Superior temporal gyrus (tissue), 1 donor: ENCODE results near the gene SLC38A8.

Experiments used
- DNase-seq: peaks from one replicate; pipeline ENCODE4 v3.0.0-alpha.2; 2016; ENCODE audit errors: extremely low spot score

SLC38A8 gene

DNA sequence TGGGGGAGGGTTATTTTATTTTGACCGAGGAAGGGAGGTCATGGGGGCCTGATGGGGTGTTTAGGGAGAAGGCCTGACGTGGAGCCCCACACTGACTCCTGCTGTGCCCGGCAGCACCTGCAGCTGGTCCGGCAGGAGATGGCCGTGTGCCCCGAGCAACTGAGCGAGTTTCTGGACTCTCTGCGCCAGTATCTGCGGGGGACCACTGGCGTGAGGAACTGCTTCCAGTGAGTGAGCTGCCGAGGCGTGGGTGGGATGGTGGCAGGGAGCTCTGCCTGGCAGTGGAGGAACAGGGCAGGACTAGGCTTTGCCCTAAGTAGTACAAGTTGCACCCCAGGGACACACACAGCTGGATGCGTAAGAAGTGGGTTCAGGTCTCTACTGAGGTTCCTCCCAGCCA lies 44.5 kb downstream of the SLC38A8 start:
- no peak for DNase-seq

DNA sequence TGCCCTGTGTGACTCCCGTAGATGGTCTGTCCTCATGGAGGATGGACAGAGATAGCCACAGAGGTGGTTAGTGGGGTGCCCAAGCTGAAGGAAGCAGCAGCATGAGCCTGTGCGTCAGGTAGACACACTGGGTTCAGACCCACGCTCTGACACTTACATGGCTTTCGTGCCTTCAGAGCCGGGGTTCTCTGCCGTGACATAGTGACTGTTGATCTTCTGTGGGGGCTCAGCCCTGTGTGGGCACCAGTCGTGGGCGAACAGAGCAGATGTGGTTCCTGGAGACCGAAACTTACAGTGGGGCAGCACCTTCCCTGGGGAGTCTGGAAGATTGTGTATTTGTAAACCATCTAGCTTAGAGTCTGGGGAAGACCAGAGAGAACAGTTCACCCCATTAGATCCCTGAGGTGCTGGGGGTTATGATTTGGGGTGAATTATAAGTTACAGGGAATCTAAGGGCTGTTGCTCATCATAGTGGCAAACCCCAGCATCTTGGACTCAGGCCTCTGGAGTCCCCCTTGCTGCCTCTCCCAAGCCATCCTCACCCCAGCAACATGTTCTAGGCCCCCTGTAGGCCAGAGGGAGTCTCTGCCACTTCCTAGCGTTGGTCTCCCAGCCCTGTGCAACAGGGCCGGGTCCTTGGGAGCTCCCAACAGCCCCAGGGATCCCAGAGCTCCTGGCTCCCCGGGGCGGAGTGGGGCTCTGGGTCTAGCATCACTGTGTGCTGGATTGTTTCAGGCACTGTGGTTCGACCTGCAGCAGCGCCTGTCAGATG lies 45.9 kb downstream of the SLC38A8 start:
- DNase-seq: no peak

DNA sequence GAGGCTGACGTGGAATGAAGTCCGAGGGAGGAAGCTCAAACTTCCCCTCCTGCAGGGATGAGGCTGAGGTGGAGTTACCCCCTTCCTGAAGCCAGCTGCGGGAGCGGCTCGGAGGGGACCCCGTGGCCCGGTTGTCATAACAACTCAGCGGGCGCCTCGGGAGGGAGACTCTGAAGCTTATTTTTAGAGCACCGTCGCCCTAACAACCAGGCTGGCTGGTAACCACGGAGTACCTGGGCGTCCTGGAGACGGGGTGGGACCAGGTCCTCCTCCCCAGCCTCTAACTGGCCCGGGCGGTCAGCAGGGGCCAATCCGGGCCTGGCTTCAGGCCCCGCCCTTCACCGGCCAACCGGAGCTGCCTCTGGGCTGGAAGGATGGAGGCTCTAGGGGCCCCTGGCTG lies 46.8 kb downstream of the SLC38A8 start:
- DNase-seq: no peak

GRCh38 chr16:83994703-83995102 lies 47.9 kb downstream of the SLC38A8 start:
- DNase-seq: no peak

- DNase-seq: no peak
Measured at GRCh38 chr16:83994087-83994486, 48.5 kb downstream of the SLC38A8 start.

DNA sequence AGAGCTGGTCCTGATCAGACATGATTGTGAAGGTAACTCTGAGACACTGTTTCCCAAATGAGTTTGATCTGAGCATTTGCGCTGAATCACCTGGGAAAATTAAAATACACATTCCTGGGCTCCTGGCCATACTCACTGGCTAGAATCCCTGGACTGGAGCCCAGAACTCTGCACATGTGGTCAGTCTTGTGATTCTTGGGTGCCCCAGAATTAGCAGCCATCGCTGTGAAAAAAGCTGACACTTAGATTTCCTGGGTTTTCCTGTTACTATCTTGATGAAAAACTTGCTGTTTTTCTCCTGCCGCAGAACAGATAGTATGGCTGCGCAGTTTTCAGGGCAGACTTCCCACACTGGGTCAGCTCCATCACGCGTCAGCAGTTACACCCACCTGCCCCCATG lies 50.0 kb downstream of the SLC38A8 start:
- peak; percentile 69 for DNase-seq

DNA sequence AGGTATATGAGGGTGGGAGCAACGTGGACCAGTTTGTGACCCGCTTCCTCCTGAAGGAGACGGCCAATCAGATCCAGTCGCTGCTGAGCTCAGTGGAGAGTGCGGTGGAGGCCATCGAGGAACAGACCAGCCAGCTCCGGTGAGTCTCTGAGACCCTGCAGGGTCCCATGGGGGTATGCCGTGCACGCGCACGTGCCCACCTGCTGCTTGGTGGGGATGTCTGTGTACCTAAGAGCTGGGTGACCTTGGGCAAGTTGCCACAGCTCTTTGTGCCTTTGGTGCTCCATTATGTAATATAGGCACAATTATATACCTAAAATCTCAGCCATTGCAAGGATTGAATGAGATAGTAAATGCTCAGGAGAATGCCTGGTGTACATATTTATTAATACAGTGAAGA lies 52.1 kb downstream of the SLC38A8 start:
- no peak for DNase-seq

GRCh38 chr16:83989300-83989699 lies 53.3 kb downstream of the SLC38A8 start:
- no peak for DNase-seq

DNA sequence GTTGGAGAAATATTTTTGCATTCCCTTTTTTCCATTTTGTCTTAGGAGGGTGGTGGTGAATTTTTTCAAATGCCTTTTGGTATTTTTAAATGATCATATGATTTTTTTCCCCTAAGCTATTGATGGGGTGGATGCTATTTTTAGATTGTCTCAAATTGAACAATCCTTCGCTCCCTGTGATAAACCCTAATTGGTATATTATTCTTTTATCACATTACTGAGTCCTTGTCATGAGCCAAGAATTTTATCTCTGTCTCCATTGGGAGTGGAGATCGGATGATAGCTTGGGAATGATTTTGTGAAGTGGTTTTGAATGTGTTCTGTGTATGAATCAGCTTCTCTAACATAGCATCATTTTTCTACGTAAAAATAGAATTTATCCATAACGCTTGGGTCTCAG lies 59.1 kb downstream of the SLC38A8 start:
- no peak for DNase-seq

GRCh38 chr16:83981799-83982198 lies 60.8 kb downstream of the SLC38A8 start:
- no peak for DNase-seq

DNA sequence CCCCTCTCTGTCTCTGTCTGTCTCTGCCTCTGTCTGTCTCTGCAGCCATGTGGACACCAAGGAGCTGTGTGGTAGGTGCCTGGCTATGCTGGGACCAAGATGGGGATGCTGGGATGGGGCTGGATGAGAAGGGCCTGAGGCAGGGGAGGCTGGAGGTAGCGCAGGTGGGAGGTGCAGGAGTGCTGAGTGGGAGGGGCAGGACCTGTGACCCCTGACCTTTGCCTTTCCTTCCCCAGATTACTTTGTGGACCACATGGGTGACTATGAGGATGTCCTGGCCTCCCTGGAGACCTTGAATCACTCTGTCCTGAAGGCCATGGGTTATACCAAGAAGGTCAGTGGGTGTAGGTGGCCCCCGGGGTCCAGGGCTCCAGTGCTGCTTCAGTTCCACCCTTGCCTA lies 61.8 kb downstream of the SLC38A8 start:
- DNase-seq: no peak

- no peak for DNase-seq
Measured at GRCh38 chr16:83979441-83979840, 63.2 kb downstream of the SLC38A8 start.

GRCh38 chr16:83978401-83978904 lies 64.1 kb downstream of the SLC38A8 start:
- no peak for DNase-seq

- DNase-seq: no peak
Measured at GRCh38 chr16:83977056-83977815, 65.4 kb downstream of the SLC38A8 start.

DNA sequence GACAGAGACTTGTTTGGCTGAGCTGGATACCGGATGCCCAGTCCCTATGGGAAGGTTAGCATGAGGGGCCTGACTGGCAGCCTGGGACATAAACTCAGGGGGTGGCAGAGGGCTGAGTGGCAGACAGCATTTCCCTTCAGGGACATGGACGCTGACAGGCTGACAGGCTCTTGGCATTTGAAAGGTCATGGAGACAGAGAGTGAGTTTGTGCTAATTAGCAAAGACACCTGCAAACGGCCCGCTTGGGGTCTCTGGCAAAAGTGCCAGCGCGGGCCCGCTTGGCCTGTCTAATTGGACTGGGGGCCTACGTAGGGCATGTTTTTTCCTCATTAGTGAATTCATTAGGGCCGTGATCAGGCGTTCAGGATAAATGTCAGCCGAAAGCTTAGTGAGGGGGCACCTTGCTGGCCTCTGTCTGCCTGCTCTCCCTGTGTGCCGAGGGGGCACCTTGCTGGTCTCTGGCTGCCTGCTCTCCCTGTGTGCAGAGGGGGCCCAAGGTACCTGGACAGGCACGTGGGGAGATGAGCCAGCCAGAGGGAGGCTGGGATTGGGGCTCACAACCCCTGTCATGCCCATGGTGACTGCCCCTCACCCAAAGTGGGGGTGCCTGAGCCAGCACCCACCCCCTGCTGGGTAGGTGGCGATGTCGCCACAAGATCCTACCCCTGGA lies 66.9 kb downstream of the SLC38A8 start:
- DNase-seq: no peak

GRCh38 chr16:83974475-83974874 lies 68.1 kb downstream of the SLC38A8 start:
- DNase-seq: no peak

GRCh38 chr16:83973581-83974385 lies 68.8 kb downstream of the SLC38A8 start:
- DNase-seq: no peak

DNA sequence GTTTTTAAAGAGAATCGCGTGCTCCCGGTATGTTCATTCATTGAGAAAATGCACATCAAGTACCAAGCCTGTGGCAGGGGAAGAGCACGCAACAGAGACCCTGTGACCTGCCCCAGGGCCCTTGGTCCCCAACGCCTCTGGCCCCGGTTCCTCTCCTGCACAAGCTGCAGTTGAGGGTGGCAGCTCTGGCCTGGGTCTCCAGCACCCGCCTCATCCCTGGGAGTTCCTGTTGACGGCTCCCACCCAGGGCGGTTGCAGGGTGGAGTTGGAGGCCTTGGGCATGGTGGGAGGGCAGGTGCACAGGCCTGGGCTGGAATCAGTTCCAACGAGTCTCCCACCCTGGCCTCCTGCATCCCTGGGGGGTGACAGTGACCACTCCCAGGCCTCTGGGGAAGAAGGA lies 69.5 kb downstream of the SLC38A8 start:
- DNase-seq: no peak

GRCh38 chr16:83972256-83973008 lies 70.2 kb downstream of the SLC38A8 start:
- no peak for DNase-seq

- DNase-seq: no peak
Measured at GRCh38 chr16:83971165-83972130, 71.1 kb downstream of the SLC38A8 start.
